WTC11 (cell line): ENCODE data around the gene RHBG. TPM values are rescaled to one million over a fixed set of nuclear protein-coding genes. Genes with fewer than 3 reads are reported as not detected.
A peak's percentile ranks its signal among the peaks of the same experiment; 100 is the strongest.

ENCODE experiments used
- ATAC-seq: fragments of 200-7000 bp; cut with Tn5 transposase; 2 replicates; pipeline ENCODE4 v1.10.0; 2021; ENCODE audit warnings: mild to moderate bottlenecking, moderate library complexity
- CTCF ChIA-PET: fragments of 300-600 bp; sonication (Branson Sonifier 250); formaldehyde crosslinking; loops from one replicate; lab custom pipeline; 2021; ENCODE audit warnings: antibody characterized with exemption; lab: Charles Lee
- POLR2A ChIA-PET: fragments of 350-600 bp; sonication (Branson Sonifier 250); formaldehyde crosslinking; loops from one replicate; lab custom pipeline; 2021; ENCODE audit warnings: antibody characterized with exemption; lab: Charles Lee
- DNase-seq: peaks from one replicate; pipeline ENCODE4 v3.0.0; 2021; ENCODE audit warnings: low spot score
- H3K27ac Mint-ChIP-seq: 2 replicates; pipeline ENCODE4 v1.8.0; 2021; ENCODE audit warnings: mixed read lengths
- H3K27me3 Mint-ChIP-seq: 2 replicates; pipeline ENCODE4 v1.8.0; 2021; ENCODE audit warnings: low read depth, mild to moderate bottlenecking, moderate library complexity, mixed read lengths
- H3K36me3 Mint-ChIP-seq: 2 replicates; pipeline ENCODE4 v1.8.0; 2021; ENCODE audit warnings: mixed read lengths
- H3K4me1 Mint-ChIP-seq: 2 replicates; pipeline ENCODE4 v1.8.0; 2022; ENCODE audit warnings: mixed read lengths
- H3K4me3 Mint-ChIP-seq: 2 replicates; pipeline ENCODE4 v1.8.0; 2021; ENCODE audit warnings: mild to moderate bottlenecking, moderate library complexity, mixed read lengths
- H3K9me3 Mint-ChIP-seq: 2 replicates; pipeline ENCODE4 v1.8.0; 2021; ENCODE audit warnings: mixed read lengths
- ARID4B ChIP-seq: sonication (generic); formaldehyde crosslinking; IDR thresholded peaks from 2 replicates; pipeline ENCODE4 v1.8.0; 2023; ENCODE audit warnings: missing genetic modification reagents, mild to moderate bottlenecking, borderline replicate concordance
- E2F4 ChIP-seq: sonication (generic); formaldehyde crosslinking; IDR thresholded peaks from 2 replicates; pipeline ENCODE4 v1.8.1; 2022; ENCODE audit warnings: low read depth, mild to moderate bottlenecking, moderate library complexity, missing genetic modification reagents, borderline replicate concordance
- ELF4 ChIP-seq: sonication (generic); formaldehyde crosslinking; IDR thresholded peaks from 2 replicates; pipeline ENCODE4 v1.8.1; 2022; ENCODE audit warnings: low read depth, mild to moderate bottlenecking, moderate library complexity, missing genetic modification reagents
- ERG ChIP-seq: fragments of 250-450 bp; sonication (Bioruptor Pico); IDR thresholded peaks from 2 replicates; pipeline ENCODE4 v1.8.0; 2021; ENCODE audit warnings: mild to moderate bottlenecking
- ESRRA ChIP-seq: sonication (generic); formaldehyde crosslinking; IDR thresholded peaks from 2 replicates; pipeline ENCODE4 v1.8.1; 2022; ENCODE audit warnings: mild to moderate bottlenecking, missing genetic modification reagents, borderline replicate concordance
- GTF2I ChIP-seq: fragments of 250-450 bp; sonication (Bioruptor Pico); conservative IDR thresholded peaks from 2 replicates; pipeline ENCODE4 v1.4.0; 2021; ENCODE audit warnings: mild to moderate bottlenecking
- MXD4 ChIP-seq: fragments of 250-450 bp; sonication (Bioruptor Pico); IDR thresholded peaks from 2 replicates; pipeline ENCODE4 v1.8.0; 2021; ENCODE audit warnings: mild to moderate bottlenecking, moderate library complexity, borderline replicate concordance
- NR3C1 ChIP-seq: sonication (generic); formaldehyde crosslinking; conservative IDR thresholded peaks from 2 replicates; pipeline ENCODE4 v1.8.1; 2023; ENCODE audit warnings: low read depth, mild to moderate bottlenecking, missing genetic modification reagents
- OVOL2 ChIP-seq: fragments of 250-450 bp; sonication (Bioruptor Pico); IDR thresholded peaks from 2 replicates; pipeline ENCODE4 v1.9.0; 2021; ENCODE audit warnings: mild to moderate bottlenecking, borderline replicate concordance
- RORB ChIP-seq: fragments of 250-450 bp; sonication (Bioruptor Pico); IDR thresholded peaks from 2 replicates; pipeline ENCODE4 v1.9.0; 2021; ENCODE audit warnings: mild to moderate bottlenecking
- SP1 ChIP-seq: sonication (generic); formaldehyde crosslinking; conservative IDR thresholded peaks from 2 replicates; pipeline ENCODE4 v1.8.1; 2022; ENCODE audit warnings: missing genetic modification reagents
- TEAD1 ChIP-seq: sonication (generic); formaldehyde crosslinking; IDR thresholded peaks from 2 replicates; pipeline ENCODE4 v1.8.0; 2022; ENCODE audit warnings: mild to moderate bottlenecking, missing genetic modification reagents
- USF1 ChIP-seq: sonication (generic); formaldehyde crosslinking; IDR thresholded peaks from 2 replicates; pipeline ENCODE4 v1.8.0; 2022; ENCODE audit warnings: mild to moderate bottlenecking, missing genetic modification reagents
- ZNF232 ChIP-seq: sonication (generic); formaldehyde crosslinking; IDR thresholded peaks from 2 replicates; pipeline ENCODE4 v1.8.0; 2022; ENCODE audit warnings: mild to moderate bottlenecking, missing genetic modification reagents
- ZNF263 ChIP-seq: sonication (generic); formaldehyde crosslinking; IDR thresholded peaks from 2 replicates; pipeline ENCODE4 v1.8.1; 2022; ENCODE audit warnings: low read depth, mild to moderate bottlenecking, moderate library complexity, missing genetic modification reagents
- ZNF281 ChIP-seq: sonication (generic); formaldehyde crosslinking; IDR thresholded peaks from 2 replicates; pipeline ENCODE4 v1.8.0; 2023; ENCODE audit warnings: mild to moderate bottlenecking, missing genetic modification reagents
- ZNF671 ChIP-seq: fragments of 250-450 bp; sonication (Bioruptor Pico); IDR thresholded peaks from 2 replicates; pipeline ENCODE4 v1.8.0; 2021; ENCODE audit warnings: mild to moderate bottlenecking
- total RNA-seq: library from RNA; stranded (reverse); gene quantifications from 3 replicates; pipeline ENCODE4 v1.2.3, GENCODE V29; 2021

RHBG gene
- total RNA-seq, 1 experiment from 2014 or later, result 1.9 TPM

GRCh38 chr1:156401681-156402081, 32.7 kb downstream of the RHBG start:
- peaks cover 34% of the 10 kb centered on the region for H3K4me1 Mint-ChIP-seq
- ATAC-seq, result peak; percentile 96
- DNase-seq, result peak; percentile 67
- peaks cover 7% of the 10 kb centered on the region; the same call in 1 of the 2 replicates for H3K9me3 Mint-ChIP-seq
- TF ChIP-seq GTF2I (CRISPR knock-in tag) (peak; percentile 95), ERG (CRISPR knock-in tag) (no peak)
- no peak overlapping the region for H3K4me3 Mint-ChIP-seq
- CTCF ChIA-PET, result interaction anchor here (0.6 to 10.3 kb wide), 11 partner anchors 12 to 223 kb away, joined by 3 to 107 read pairs (median 4); no protein-coding TSS in a partner anchor
- peaks cover 16% of the 10 kb centered on the region for H3K27me3 Mint-ChIP-seq
- no peaks in the 10 kb centered on the region for H3K36me3 Mint-ChIP-seq
- peak overlapping the region; percentile 89 for H3K27ac Mint-ChIP-seq
- POLR2A ChIA-PET, result interaction anchor here (1.0 to 1.3 kb wide), 2 partner anchors 16 to 46 kb away, joined by 3 to 4 read pairs; no protein-coding TSS in a partner anchor

- Mint-ChIP-seq H3K27me3 (peaks cover 16% of the 10 kb centered on the region), H3K36me3 (no peaks in the 10 kb centered on the region), H3K27ac (no peak overlapping the region), H3K4me3 (no peak overlapping the region), H3K9me3 (peaks cover 7% of the 10 kb centered on the region; the same call in 1 of the 2 replicates), H3K4me1 (peaks cover 34% of the 10 kb centered on the region)
- CTCF ChIA-PET, result interaction anchor here (1.0 to 10.3 kb wide), 9 partner anchors 11 to 78 kb away, joined by 3 to 107 read pairs (median 8); no protein-coding TSS in a partner anchor
- DNase-seq (no peak), ATAC-seq (no peak)
- no peak for TF ChIP-seq NR3C1 (CRISPR knock-in tag)
- TF ChIP-seq ZNF671 (CRISPR knock-in tag), result no peak
- TF ChIP-seq E2F4 (CRISPR knock-in tag), result no peak
- TF ChIP-seq ELF4 (CRISPR knock-in tag), result no peak
- no peak for TF ChIP-seq ZNF263
- no peak for TF ChIP-seq ZNF232 (CRISPR knock-in tag)
- no peak for TF ChIP-seq MXD4 (CRISPR knock-in tag)
- TF ChIP-seq USF1 (CRISPR knock-in tag), result no peak
- TF ChIP-seq TEAD1 (CRISPR knock-in tag), result no peak
- TF ChIP-seq GTF2I (CRISPR knock-in tag), result no peak
- no peak for TF ChIP-seq ESRRA (CRISPR knock-in tag)
- no peak for TF ChIP-seq RORB (CRISPR knock-in tag)
- POLR2A ChIA-PET, result interaction anchor here (1.3 kb wide), 1 partner anchor 16 kb away, joined by 4 read pairs; no protein-coding TSS in a partner anchor
These were observed 33.5 kb downstream of the RHBG start for GRCh38 chr1:156402331-156403020.

GRCh38 chr1:156405670-156406069, 36.7 kb downstream of the RHBG start:
- Mint-ChIP-seq H3K4me1 (peaks cover 20% of the 10 kb centered on the region), H3K4me3 (no peak overlapping the region), H3K27me3 (peaks cover 4% of the 10 kb centered on the region; the same call in 1 of the 2 replicates), H3K27ac (no peak overlapping the region), H3K9me3 (no peaks in the 10 kb centered on the region), H3K36me3 (no peaks in the 10 kb centered on the region)
- ATAC-seq, result no peak
- POLR2A ChIA-PET, result no interaction called here
- DNase-seq, result no peak
- CTCF ChIA-PET, result interaction anchor here (0.7 to 2.5 kb wide), 10 partner anchors 8 to 276 kb away, joined by 3 to 19 read pairs (median 4); no protein-coding TSS in a partner anchor
- TF ChIP-seq OVOL2 (CRISPR knock-in tag), result no peak
- TF ChIP-seq, all 79 proteins: peak for 0

GRCh38 chr1:156406251-156406650, 37.2 kb downstream of the RHBG start:
- DNase-seq, result no peak
- H3K9me3 Mint-ChIP-seq, result no peaks in the 10 kb centered on the region
- H3K4me1 Mint-ChIP-seq, result peaks cover 17% of the 10 kb centered on the region
- no peak for ATAC-seq
- ChIA-PET POLR2A (no interaction called here), CTCF (interaction anchor here (1.0 to 2.5 kb wide), 4 partner anchors 13 to 276 kb away, joined by 3 to 19 read pairs (median 8); no protein-coding TSS in a partner anchor)
- H3K4me3 Mint-ChIP-seq, result no peak overlapping the region
- no peaks in the 10 kb centered on the region for H3K36me3 Mint-ChIP-seq
- no peak overlapping the region for H3K27ac Mint-ChIP-seq
- peaks cover 7% of the 10 kb centered on the region; the same call in 1 of the 2 replicates for H3K27me3 Mint-ChIP-seq
- TF ChIP-seq ZNF281 (CRISPR knock-in tag) (no peak), ARID4B (CRISPR knock-in tag) (no peak), SP1 (CRISPR knock-in tag) (no peak)
